ENCODE results near the gene AP1S1.

AP1S1 gene

DNA sequence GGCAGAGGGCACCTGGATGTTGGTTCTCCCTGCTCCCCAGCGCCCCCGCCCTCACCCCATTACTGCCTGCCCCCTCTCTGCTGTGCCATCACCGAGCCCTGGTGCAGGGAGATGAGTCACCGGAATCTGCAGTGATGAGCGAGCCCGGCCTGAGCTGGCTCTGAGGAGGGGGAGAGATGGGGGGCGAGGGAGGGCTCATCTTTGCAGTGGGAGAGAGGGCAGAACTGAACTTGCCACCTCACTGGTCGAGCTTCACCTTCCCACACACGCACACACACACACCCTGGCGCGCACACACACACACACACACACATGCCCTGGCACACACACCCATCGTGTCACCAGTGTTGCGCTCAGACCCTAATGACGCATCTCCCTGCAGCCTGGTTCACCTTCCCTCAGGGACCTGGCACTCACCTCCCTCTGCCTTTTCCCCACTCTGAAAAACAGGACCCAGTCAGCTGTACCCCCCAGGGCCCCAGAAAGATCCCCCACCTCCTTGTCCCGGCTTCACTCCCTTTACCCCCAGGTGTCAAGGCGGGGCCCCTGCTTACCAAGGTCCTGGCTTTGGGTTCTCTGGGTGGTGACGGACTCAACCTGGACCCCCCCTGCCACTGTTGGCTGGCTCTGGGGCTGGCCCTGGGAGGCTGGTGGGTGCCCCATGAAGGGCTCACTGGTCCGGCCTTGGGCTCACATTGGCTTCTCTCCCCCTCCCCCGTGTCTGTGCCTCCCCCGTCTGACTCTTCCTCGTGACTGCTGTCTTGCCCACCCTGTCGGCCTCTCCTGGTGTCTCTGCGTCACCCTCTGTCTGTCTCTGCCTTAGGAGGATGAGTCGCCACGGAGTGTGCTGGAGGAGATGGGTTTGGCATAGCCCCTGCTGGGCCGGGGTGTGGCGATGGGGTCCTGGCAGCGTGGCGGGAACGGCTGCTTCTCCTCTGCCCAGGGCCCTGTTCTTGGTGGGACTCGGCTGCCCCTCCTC lies 5.7 kb downstream of the AP1S1 start:
- DNase-seq (ENCODE audit: low read depth), result no peak

DNA sequence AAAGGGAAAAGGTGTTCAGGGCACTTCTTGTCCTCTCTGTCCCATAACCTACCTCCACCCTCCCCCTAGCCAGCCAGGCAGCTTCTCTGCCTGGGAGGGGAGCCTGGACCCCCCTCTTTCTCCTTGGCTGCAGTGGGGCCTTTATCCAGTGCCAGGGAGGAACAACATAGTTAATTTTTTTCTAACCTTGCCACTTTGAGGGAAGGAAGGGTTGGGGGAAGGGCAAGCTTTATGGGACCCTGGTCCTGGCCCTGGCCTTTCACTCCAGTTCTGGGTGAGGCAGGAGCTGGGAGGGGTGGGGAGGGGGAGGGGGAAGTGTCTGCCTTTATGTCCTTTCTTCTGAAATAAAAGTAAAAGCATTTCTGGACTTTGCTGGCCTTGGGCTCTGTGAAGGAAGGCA lies 6.6 kb downstream of the AP1S1 start:
- DNase-seq (ENCODE audit: low read depth), result no peak

DNA sequence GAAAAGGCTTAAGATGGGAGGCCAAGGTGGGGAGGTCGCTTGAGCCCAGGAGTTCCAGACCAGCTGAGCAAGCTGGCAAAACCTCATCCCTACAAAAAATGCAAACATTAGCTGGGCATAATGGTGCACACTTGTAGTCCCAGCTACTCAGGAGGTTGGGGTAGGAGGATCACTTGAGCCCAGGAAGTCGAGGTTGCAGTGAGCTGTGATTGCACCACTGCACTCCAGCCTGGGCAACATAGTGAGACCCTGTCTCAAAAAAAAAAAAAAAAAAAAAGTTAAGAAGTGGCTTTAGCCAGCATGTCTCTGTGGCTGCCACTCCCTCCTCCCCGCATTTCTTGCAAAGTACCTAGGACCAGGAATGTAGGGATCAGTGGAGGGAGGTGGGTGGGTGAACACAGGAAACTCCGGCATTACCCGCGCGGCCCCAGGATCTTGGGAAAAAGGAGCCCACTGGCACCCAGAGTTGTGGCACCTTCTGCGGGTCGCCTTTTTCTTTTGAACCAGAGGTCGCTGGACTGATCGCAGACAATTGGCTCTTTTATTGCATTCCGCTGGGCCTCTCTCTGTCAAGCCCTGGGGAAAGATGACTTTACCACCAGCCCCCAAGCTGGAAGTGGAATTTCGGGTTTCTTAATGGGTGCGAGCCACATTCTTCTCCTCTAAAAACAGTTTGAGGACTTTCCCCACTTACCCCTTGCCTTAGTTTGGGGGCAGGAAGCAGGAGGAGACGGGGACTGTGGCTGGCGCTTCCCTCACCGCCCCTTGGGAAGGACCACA lies 7.6 kb downstream of the AP1S1 start:
- no peak for DNase-seq (ENCODE audit: low read depth)

DNA sequence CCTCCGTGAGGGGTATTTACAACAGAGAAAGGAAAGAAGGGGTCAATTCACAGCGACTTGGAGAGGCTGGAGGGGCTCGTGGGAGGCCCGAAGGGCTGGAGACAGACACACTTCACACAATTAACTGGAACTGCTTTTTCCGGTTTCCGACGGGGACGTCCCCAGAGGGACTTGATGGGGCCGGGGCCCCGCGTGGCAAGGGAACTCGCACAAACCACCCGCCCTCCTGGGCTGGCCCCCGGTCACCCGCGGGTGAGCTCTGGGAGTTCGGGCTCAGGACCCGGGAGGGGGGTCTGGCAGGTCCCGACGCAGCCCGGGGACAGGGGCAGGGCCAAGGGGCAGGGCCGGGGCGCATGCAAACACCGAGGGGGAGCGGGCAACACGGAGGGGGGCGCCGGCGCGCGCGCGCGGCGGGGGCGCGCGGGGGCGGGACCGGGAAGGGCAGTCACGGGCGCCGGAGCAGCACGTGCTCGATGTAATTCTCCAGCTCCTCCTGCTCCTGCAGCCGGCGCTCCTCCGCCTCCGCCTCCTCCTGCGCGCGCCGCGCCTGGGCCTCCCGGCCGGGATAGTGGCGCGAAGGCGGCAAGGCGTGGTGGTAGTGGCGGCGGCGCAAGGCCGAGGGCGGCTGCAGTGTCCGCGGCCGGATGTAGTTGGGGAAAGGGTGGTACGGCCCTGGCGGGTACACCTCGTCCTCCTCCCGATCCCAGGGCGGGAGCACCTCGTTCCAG lies 8.4 kb downstream of the AP1S1 start:
- no peak for DNase-seq (ENCODE audit: low read depth)

DNA sequence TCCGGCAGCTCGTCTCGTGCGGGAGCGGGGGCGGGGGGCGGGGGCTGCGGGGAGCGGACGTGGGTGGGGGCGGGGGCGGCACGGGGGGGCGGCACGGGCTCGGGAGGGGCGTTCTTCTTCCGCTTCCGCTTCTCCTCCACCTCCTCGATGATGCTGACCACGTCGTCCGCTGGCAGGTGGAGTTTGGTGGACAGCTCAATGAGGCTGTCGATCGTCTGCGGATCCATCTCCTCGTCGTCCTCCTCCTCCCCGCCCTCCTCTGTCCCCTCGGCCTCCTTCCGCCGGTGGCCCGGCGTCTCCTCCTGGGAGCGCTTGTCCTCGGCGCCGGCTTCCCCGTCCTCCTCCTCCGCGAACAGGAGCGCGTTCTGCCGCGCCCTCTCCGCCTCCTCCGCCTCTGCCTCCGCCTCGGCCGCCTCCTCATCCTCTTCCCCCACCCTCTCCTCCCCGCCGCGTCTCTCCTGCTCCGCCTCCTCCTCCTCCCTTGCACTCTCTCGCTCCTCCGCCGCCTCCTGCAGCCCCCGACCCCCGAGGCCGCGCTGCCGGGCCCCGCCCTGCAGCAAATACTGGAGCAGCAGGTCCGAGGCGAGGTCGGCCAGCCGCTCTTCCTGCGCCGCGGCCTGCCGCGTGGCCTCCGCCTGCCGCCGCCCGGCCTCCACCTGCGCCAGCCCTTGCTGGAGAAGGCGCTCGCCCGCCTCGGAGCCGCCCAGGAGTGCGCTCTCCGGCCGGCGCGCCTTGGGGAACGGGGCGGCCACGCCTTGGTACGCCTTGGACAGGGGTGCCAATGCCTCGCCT lies 9.2 kb downstream of the AP1S1 start:
- no peak for DNase-seq (ENCODE audit: low read depth)

DNA sequence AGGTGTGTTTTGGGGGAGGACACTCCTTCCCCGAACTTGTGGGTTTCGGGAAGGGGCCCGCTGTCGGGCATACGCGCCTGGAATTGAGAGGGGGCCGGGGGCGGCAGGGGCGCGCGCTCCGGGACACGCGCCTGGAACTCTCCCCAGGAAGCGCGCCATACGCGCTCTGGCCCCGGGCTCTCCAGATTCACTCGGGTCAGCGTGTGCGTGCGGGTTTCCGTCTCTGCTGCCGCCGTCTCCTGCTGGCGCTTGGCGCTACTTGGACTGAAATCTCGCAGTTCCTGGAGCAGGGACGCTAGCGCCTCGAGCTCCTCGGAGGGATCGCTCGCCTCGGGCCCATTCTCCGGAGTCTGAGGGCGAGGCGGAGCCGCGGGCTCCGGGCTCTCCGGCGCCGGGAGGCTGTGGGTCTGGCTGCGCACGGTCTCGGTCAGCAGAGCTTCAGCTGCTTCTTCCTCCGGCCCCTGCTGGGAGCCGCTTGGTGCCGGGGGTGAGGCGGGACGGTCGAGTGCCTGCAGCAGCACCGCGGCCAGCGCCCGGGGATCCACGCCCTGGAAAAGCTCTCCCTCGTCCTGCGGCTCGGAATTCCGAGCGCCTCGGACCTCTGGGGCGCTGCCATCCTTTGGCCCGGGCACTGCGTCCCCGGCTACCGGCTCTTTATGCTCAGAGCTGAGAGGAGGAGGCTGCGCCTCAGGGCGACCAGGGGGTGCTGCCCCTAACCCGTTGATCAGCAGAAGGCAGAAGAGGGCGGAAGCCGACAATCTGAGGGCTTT lies 10.0 kb downstream of the AP1S1 start:
- DNase-seq (ENCODE audit: low read depth), result no peak

DNA sequence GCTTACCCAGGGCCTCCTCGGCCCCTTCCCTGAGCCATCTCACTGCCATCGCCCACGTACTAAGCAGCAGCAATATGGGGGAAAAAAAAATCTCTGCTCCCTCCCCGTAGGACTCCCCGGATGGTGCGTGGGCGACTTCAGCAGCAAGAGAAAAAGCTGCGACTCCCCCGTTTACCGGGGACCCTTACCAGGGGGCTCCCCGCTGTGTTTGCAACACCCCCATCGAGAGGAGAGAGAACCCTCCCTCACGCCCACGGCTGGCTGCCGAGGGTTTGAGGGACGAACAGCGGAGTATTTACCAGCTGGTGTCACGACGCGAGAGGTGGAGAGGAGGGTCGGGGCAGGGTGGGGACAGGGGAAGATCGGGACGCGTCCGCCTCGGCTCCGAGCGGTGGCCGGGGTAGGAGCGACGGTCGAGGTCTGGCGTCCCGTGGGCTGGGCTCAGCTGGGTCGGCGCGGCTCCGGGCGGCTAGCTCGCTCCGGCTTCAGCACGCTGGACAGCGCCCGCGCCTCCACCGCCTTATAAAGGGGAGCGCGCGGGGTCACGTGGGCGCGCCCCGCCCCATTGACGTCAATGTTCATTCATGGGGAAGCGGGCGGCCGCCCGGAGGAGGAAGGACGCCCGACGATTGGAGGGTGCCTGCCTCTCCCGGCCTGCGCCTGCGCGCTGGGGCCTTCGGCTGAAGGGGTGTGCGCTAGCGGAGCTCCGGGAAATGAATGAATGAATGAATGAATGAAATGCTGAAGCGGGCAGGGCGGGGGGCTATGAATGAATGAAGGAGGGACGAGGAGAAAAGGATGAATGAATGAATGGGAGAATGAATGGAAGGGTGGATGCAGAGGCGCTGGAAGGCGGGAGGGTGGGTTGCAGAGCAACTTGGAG lies 11.0 kb downstream of the AP1S1 start, which contains the start of gene VGF:
TSS of gene VGF (minus strand) at position 495 of the 883 bp plus-strand sequence. CDS start 726 bp downstream, outside the sequence.
- DNase-seq (ENCODE audit: low read depth), result peak; percentile 83

DNA sequence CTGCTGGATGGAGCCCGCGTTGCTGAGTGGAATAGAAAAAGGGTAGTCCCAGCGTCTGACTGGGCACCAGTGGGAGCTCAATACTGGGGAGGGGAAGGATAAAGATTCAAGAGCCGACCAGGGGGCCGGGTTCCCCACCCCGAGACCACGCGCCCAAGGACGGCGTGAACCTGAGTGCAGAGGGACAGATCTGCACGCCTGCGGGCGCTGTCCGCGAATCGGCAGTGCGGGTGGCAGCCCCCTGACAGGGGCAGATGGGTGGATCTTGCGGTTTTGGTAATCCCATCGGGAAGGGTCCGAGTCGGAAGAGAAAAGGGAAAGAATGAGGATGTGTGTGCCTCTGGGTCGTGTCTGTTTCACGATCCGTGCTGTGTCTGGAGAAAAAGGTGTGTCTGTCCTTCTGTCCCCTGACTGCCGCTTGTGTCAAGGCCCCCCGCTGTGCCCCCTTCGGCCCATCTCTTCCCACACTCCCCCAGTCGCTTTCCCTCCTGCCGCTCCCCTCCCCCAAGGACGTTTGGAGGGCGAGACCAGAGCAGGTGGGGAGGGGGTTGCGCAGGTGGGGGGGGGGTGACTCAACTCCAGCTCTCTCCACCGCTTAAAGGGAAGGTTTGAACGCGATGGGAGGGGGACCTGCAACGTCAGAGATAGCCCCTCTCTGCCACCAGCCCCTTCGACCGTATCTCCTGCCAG lies 11.8 kb downstream of the AP1S1 start:
- no peak for DNase-seq (ENCODE audit: low read depth)

DNA sequence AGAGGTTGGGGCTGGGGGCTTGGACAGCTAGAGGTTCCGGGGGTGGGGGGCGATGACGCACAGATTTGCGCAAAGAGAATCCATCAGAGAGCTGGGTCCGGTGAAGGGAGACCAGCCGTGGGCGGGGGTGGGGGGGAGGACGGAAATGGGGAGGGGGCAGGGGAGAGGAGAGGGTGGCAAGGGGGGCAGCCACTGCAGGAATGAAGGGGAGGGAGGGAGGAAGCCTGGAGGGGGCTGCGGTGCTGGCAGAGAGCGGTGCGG lies 12.3 kb downstream of the AP1S1 start:
- no peak for DNase-seq (ENCODE audit: low read depth)

DNA sequence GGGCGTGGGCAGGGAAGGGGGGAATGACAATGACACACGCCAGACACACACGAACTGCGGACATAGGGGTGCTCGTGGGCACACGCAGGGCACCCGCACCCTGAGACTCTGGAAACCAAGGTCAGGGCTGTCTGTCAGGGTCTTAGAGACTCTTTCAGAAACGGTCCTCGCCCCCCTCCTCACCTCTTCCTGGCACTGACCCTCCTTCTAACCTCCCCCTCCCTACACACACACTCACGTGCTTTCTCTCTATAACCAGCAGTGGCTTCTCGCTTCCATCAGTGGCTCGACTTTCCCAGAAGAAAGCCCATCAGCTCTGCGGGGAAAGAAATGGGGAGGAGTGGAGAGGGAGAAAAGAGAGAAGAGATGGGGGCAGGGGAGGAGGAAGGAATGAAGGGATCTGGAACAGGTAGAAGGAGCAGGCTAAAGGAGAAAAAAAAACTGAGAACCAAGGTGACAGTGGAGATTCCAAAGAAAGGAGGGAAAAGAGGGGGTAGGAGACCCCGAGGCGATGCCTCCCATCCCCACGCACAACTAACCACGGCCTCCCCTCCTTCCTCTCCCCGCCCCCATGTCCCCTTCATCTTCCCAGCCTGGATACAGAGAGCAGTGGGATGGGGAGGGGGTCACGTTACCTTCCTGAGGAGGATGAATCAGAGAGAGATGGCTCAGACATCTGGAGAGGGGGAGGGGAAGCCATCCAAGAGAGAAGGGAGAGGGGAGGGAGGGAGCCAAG lies 12.8 kb downstream of the AP1S1 start:
- DNase-seq (ENCODE audit: low read depth), result no peak

DNA sequence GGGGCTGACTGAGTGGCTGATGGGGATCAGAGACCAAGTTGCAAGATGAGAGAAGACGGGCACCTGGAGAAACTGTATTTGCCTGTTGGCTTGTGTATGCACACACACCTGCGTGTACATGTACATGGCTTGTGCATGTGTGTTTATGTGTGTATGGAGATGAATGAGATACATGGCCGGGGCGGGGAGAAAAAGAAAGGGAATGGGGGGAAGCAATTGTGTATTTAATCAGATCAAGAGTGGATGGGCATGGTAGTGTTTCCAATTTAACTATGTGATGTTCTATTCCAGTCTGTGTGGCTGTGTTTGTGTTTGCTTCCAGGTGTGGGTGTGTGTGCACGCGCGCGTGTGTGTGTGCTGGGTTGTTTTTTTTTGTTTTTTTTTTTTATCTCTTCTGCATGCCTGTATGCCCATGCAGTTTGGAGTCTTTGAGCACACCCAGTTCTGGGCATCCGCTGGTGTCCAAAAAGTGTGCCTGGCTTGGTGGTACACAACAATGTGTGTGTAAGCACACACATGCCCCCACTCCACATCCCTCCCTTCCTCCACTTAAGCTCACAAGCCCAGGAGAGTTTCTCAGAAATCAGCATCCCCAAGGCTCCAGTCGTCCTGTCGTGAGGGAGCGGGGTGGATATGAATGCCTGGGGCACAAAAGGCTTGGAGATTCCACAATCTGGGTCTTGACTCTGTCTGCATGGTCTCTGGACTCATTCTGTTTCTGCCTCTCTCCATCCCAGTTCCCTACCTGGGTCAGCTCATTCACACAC lies 13.6 kb downstream of the AP1S1 start:
- no peak for DNase-seq (ENCODE audit: low read depth)

DNA sequence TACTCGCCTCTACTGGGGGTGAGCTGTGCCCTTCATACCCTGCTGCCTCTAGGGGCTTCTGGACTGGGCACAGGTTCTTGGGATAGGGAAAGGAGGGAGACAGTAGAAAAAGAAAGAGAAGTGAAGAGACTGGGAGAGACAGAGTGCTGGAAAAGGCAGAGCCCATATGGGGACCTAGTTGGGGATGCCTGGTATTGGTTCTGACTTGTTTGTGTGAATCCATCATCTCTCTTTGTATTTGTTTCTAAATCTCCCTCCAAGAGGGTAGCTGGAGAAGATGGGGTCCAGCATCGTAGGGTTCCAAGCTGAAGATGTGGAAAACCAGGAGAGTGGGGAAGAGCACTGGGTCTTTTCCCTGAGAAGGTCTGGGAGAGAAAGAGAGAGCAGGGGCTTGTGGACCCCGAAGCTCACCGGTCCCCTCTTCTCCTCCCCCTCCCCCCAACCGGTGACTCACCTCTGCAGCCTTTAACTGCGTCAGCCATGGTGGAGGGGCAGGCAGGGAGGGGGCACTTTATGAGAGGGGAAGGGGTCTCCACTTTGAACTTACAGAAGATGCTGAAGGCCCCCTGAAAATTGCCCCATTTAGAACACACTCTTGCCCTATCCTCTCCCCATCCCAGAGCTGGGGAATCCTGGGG lies 14.3 kb downstream of the AP1S1 start:
- DNase-seq (ENCODE audit: low read depth), result no peak

DNA sequence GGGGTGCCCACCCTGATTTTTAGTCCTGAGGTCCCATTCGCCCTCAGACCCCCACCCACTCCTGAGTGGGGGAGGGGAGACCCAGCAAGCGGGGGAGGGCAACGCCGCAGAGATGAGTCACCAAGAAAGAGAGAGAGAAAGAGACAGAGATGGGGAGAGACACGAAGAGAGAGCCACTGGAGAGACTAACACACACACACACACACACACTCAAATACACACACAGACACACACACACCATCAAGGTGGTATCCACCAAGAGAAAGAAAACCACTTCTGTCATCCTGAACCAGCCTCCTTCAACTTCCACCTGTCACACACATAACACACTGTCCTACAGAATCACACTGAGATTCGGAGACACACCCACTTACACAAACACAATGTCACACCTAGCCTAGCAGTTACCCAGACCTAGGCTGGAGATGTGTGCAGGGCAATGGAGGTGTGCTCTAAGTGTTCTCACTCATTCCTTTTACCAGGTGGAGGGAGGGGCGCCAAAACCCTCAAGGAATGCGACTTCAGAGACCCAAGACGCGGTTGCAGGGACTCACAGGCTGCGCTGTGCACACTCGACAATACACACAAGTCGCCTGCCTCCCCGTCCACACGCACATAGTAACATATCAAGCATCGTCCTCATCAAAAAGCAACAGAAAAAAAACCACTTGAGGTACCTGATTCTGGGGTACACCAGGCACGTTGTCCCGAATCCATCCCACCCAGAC lies 15.0 kb downstream of the AP1S1 start:
- DNase-seq (ENCODE audit: low read depth), result no peak

DNA sequence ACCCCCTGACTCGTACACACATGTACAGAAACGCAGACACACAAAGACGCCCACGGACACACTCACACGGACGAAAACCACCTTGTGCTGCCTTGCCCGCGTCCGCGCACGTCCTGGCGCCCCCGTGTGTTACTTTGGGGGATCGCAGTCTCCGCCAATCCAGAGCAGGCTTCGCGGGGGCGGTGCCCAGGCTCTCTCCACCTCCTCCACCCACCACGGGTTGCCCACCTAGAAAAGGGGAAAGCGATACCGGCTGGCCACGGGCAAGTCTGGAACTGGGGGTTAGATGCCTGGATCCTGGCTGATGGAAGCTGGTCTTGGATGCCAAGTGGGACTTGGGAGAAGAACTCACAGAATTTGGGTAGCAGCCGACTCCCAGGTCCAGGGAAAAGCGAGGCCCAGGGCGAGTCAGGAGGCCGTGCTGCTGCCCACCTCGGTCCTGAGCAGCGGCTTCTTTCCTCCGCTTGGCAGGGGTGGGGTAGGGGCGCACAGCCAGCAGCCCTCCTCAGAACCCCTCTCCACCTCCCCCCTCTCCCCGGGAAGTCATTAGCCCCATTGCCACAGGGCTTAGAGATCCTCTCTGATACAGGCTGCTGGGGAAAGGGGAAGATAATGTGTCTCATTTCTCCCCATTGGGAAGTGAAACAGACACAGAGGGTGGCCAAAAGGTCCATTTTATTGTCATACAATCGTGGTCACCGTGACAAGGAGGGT lies 15.7 kb downstream of the AP1S1 start:
- peak; percentile 73 for DNase-seq (ENCODE audit: low read depth)

DNA sequence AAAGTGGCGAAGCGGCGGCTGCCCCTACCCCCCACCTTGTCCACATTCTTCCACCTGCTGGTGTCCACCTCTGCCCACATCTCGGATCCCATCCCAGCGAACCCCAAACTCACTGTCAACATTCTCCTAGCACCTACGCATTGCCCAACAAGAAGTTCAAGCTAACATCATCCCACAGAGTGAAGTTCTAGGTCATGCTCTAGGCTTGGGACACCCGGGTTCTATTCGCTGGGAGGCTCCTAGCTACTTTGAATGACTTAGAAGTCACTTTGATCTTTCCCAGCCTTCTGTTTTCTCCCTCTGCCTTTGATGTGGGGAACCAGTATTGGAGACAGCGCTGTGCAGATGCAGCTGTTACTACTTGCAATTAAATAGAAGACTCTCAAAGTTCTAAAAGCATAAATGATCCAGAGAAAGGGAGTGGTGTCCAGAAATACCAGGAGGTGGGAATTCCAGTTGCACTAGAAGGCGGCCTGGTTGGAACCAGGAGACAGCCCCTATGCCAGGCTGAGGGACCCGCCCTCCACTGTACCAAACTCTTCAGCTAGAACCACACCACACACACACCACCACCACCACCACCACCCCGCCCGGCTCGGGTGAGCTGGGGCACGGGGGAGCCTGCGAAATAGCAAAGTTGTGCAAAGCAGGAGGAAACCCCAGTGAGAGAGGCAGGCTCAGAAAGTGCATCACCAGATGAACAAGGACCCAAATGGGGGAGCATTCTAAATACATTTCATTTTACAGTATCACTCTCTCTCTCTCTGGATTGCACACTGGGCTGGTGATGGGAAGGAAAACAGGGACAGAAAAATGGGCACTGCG lies 16.6 kb downstream of the AP1S1 start:
- no peak for DNase-seq (ENCODE audit: low read depth)
